ENCODE data around the gene ADGRA1.

The ADGRA1 gene

DNA sequence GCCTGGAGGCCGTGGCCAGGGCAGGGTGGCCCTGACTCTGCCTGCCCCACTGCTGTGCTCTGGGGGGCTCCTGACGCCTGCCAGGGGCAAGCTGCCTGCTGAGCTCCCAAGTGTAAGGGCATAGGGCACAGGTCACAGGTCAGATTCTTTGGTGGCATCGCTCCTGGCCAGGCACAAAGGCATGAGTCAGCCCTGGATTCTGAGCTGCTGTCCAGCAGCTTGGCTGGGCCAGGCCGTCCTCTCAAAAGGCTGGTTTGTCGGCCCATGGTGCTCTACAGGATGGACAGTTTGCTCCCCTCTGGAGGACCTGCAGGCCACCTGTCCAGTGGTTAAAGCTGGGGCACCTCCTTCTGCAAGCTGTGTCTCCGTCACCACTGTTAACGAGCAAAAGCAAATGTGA, 2.9 kb downstream of the ADGRA1 start:
- no peaks in the 10 kb centered on the region for H3K9me3 ChIP-seq (replicated peaks; ENCODE audit: insufficient read depth, low read length)
- H3K27me3 ChIP-seq (replicated peaks; ENCODE audit: insufficient read depth, low read length) = peaks cover 39% of the 10 kb centered on the region
- H3K9ac ChIP-seq (ENCODE audit: low read length) = no peak overlapping the region
- no peaks in the 10 kb centered on the region for H3F3A ChIP-seq (ENCODE audit: insufficient read depth, low read length)
- H3K9me2 ChIP-seq (replicated peaks; ENCODE audit: insufficient read depth, low read length) = no peaks in the 10 kb centered on the region
- H3K36me3 ChIP-seq (replicated peaks; ENCODE audit: insufficient read depth, low read length) = no peaks in the 10 kb centered on the region
- TF ChIP-seq CTCF (IDR thresholded peaks at IDR 0.05; ENCODE audit: low read length) (no peak), EZH2phosphoT487 (IDR thresholded peaks at IDR 0.05; ENCODE audit: low read length) (no peak), EZH2 (optimal IDR thresholded peaks at IDR 0.05; ENCODE audit: low read depth, low read length) (no peak)
- no peak overlapping the region for H2AFZ ChIP-seq (ENCODE audit: low read length)
- H3K79me2 ChIP-seq (ENCODE audit: low read length) = no peaks in the 10 kb centered on the region
- H4K20me1 ChIP-seq (ENCODE audit: insufficient read depth, low read length) = no peaks in the 10 kb centered on the region
- no peak overlapping the region for H3K27ac ChIP-seq (ENCODE audit: low read length)
- no peak for DNase-seq
- no peaks in the 10 kb centered on the region for H3K4me1 ChIP-seq (ENCODE audit: low read length)
- H3K4me3 ChIP-seq (ENCODE audit: low read length) = no peak overlapping the region
- H3K4me2 ChIP-seq (ENCODE audit: low read depth, low read length) = no peak overlapping the region

DNA sequence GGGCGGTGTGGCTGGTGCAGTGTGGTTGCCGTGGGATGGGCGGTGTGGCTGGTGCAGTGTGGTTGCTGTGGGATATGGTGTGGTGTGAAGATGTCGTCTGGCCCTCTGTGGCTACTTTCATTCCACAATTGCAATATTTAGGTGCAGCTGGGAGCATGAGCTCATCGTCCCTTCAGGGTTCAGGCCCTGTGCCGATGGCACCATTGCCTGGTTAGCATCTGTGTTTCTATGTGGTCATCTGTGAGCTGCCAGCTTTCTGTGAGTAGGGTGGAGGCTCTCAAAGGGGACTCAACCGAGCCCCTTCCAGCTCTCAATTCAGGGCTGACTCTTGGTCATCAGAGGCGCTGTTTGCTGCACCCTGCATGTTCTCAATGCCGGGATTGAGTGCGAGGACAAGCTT, 3.6 kb downstream of the ADGRA1 start:
- Histone ChIP-seq H3K4me2 (ENCODE audit: low read depth, low read length) (no peak overlapping the region), H3K9me3 (replicated peaks; ENCODE audit: insufficient read depth, low read length) (no peaks in the 10 kb centered on the region), H2AFZ (ENCODE audit: low read length) (no peak overlapping the region), H3F3A (ENCODE audit: insufficient read depth, low read length) (no peaks in the 10 kb centered on the region), H3K9me2 (replicated peaks; ENCODE audit: insufficient read depth, low read length) (no peaks in the 10 kb centered on the region), H3K27ac (ENCODE audit: low read length) (no peak overlapping the region), H3K9ac (ENCODE audit: low read length) (no peak overlapping the region), H4K20me1 (ENCODE audit: insufficient read depth, low read length) (no peaks in the 10 kb centered on the region), H3K4me1 (ENCODE audit: low read length) (no peaks in the 10 kb centered on the region), H3K36me3 (replicated peaks; ENCODE audit: insufficient read depth, low read length) (no peaks in the 10 kb centered on the region), H3K79me2 (ENCODE audit: low read length) (no peaks in the 10 kb centered on the region), H3K4me3 (ENCODE audit: low read length) (no peak overlapping the region), H3K27me3 (replicated peaks; ENCODE audit: insufficient read depth, low read length) (peaks cover 46% of the 10 kb centered on the region)
- DNase-seq = no peak
- TF ChIP-seq EZH2 (optimal IDR thresholded peaks at IDR 0.05; ENCODE audit: low read depth, low read length) (no peak), CTCF (IDR thresholded peaks at IDR 0.05; ENCODE audit: low read length) (no peak), EZH2phosphoT487 (IDR thresholded peaks at IDR 0.05; ENCODE audit: low read length) (no peak)

DNA sequence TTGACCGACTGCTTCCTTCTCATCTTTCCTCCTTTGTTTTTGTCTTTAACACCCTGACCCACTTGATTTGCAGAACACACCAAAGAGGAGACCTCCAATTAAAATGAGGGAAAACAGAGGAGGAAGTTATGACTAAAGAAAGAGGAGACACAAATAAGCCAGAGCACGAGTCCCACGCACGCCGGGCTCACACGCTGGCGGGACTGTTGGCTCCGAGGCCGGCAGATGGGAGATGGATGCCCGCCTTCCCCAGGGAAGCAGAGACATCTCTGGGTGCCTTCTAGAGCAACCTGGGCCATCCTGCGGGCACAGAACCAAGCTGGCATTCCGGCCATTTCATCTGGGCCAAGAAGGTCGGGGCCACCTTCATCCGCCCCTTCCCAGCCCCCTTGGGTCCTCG, 5.6 kb downstream of the ADGRA1 start:
- H4K20me1 ChIP-seq (ENCODE audit: insufficient read depth, low read length) = no peaks in the 10 kb centered on the region
- no peaks in the 10 kb centered on the region for H3K4me1 ChIP-seq (ENCODE audit: low read length)
- H2AFZ ChIP-seq (ENCODE audit: low read length) = no peak overlapping the region
- no peaks in the 10 kb centered on the region for H3K79me2 ChIP-seq (ENCODE audit: low read length)
- H3K4me3 ChIP-seq (ENCODE audit: low read length) = no peak overlapping the region
- no peaks in the 10 kb centered on the region for H3F3A ChIP-seq (ENCODE audit: insufficient read depth, low read length)
- H3K9me2 ChIP-seq (replicated peaks; ENCODE audit: insufficient read depth, low read length) = no peaks in the 10 kb centered on the region
- no peaks in the 10 kb centered on the region for H3K36me3 ChIP-seq (replicated peaks; ENCODE audit: insufficient read depth, low read length)
- TF ChIP-seq EZH2phosphoT487 (IDR thresholded peaks at IDR 0.05; ENCODE audit: low read length) = no peak
- no peak for TF ChIP-seq EZH2 (optimal IDR thresholded peaks at IDR 0.05; ENCODE audit: low read depth, low read length)
- TF ChIP-seq CTCF (IDR thresholded peaks at IDR 0.05; ENCODE audit: low read length) = no peak
- no peak for DNase-seq
- H3K9me3 ChIP-seq (replicated peaks; ENCODE audit: insufficient read depth, low read length) = no peaks in the 10 kb centered on the region
- H3K27ac ChIP-seq (ENCODE audit: low read length) = no peak overlapping the region
- peaks cover 56% of the 10 kb centered on the region for H3K27me3 ChIP-seq (replicated peaks; ENCODE audit: insufficient read depth, low read length)
- no peak overlapping the region for H3K9ac ChIP-seq (ENCODE audit: low read length)
- H3K4me2 ChIP-seq (ENCODE audit: low read depth, low read length) = no peak overlapping the region

Data from MM.1S (cell line).